Ovary (tissue), 9 donors: ENCODE measurements around the gene HAUS6. TPM values are rescaled to one million over a fixed set of nuclear protein-coding genes. Genes with fewer than 3 reads are reported as not detected.

Experiments
- DNase-seq, 5 donors: peaks; one replicate each; pipeline ENCODE4 v3.0.0-alpha.2; 2019 to 2020
- H3K27ac ChIP-seq, 2 donors: fragments of 200-600 bp; one replicate each; pipeline versions ENCODE4 v1.5.1 to v1.8.0; 2019 to 2022
- H3K27me3 ChIP-seq: fragments of 200-600 bp; one replicate; pipeline ENCODE4 v1.8.0; 2022
- H3K36me3 ChIP-seq: fragments of 200-600 bp; sonication (generic); one replicate; pipeline ENCODE4 v1.5.1; 2019
- H3K4me1 ChIP-seq: one replicate; pipeline ENCODE4 v1.8.1; 2013; ENCODE audit warnings: mild to moderate bottlenecking, moderate library complexity; ENCODE audit not compliant: insufficient read depth
- H3K4me3 ChIP-seq: fragments of 200-600 bp; sonication (generic); one replicate; pipeline ENCODE4 v1.5.1; 2017
- H3K9me3 ChIP-seq, 2 donors: fragments of 200-600 bp in 1 of 2; sonication (generic) in 1 of 2; one replicate each; pipeline versions ENCODE4 v1.5.1 to v1.8.1; 2013 to 2019; ENCODE audit warnings: mild to moderate bottlenecking in 1 of 2, moderate library complexity in 1 of 2
- CTCF ChIP-seq, 3 donors: fragments of 450-650 bp in 2 of 3; fragments of 200-600 bp in 1 of 3; IDR thresholded peaks; one replicate each; pipeline versions ENCODE4 v1.5.1 to v1.8.0; 2016 to 2022; ENCODE audit warnings: antibody characterized with exemption in 3 of 3, mild to moderate bottlenecking in 1 of 3
- EP300 ChIP-seq: sonication (generic); formaldehyde crosslinking; IDR thresholded peaks from one replicate; pipeline ENCODE4 v1.6.1; 2017; ENCODE audit warnings: antibody characterized with exemption
- POLR2A ChIP-seq: fragments of 450-650 bp; IDR thresholded peaks from one replicate; pipeline ENCODE4 v1.6.1; 2017; ENCODE audit warnings: antibody characterized with exemption, mild to moderate bottlenecking, moderate library complexity
- WGBS, 3 donors: extraction: QIAGEN DNeasy Blood & Tissue Kit in 1 of 3; methylation state at CpG; one replicate each; pipeline versions ENCODE4 v1.1.5 to v1.1.7; 2013 to 2017; 5-methylcytosine and 5-hydroxymethylcytosine counted together
- intact Hi-C, 4 donors: fragments of 100-400 bp; cut with DNase I; formaldehyde crosslinking; loops; one replicate each; pipeline versions ENCODE4 v1.11.0 to v1.15.1; 2022 to 2023
- polyA plus RNA-seq, 2 donors: library from polyadenylated mRNA; stranded (reverse); fragments of 200-250 nt in 1 of 2; fragments of 350-450 nt in 1 of 2; fragmentation: Illumina TruSeq in 1 of 2; extraction: RNeasy Lipid Tissue Mini Kit (QIAGEN cat#74804) in 1 of 2; gene quantifications; one replicate each; pipeline ENCODE4 v1.2.3, GENCODE V29; 2013 to 2014
- total RNA-seq, 7 donors: library from RNA; depleted of rRNA in 2 of 7; stranded (reverse); fragments of >200 nt in 2 of 7; fragmentation: NEBNext Ultra II Directional in 3 of 7; extraction: Animal tissue kit (Norgen Biotek cat#: 25700) in 3 of 7; gene quantifications; one replicate each; pipeline versions ENCODE4 v1.1.0 to v1.2.4, GENCODE V29; 2016 to 2023
- donor health status: DM: no; HTN: no; CAD: no; lungs with moderate emphysema.
- donor health status: DM: no; HTN: no; CAD: no.
- donor health status: Bipolar disorder and iron deficiency.
- donor health status: DM: yes; HTN: yes; CAD: no.
- donor health status: DM: no; HTN: no; CAD: no.
- donor health status: DM: yes; HTN: yes; CAD: no.

Gene HAUS6
- total and polyA plus RNA-seq, 9 donors = 4.6 to 13.1 (median 9.7) TPM

GRCh38 chr9:19127871-19128500 is 25.3 kb upstream of the HAUS6 start:
- intact Hi-C loops = loop anchor here (5.0 to 10.0 kb wide), 2 partner anchors 44 to 47 kb away; no protein-coding TSS in a partner anchor
- H3K4me1 ChIP-seq = peaks cover 2% of the 10 kb centered on the region
- H3K27ac ChIP-seq = peak overlapping the region; percentile 92 to 94
- H3K9me3 ChIP-seq = no peaks in the 10 kb centered on the region
- no peaks in the 10 kb centered on the region for H3K36me3 ChIP-seq
- TF ChIP-seq POLR2A (no peak), CTCF (IDR thresholded peaks at IDR 0.05) (no peak), EP300 (no peak)
- DNase-seq = peak; percentile 32 to 57 (median 46)
- WGBS, 3 donors = 1 to 3% (median 3%) methylated on average over 40 of the region's 40 CpGs
- H3K27me3 ChIP-seq = no peaks in the 10 kb centered on the region
- H3K4me3 ChIP-seq = peak overlapping the region; percentile 90

GRCh38 chr9:19124430-19124793 is 21.7 kb upstream of the HAUS6 start:
- intact Hi-C loops = loop anchor here in 2 of 4 donors (10.0 kb wide), 1 partner anchor 50 kb away; no protein-coding TSS in a partner anchor
- Histone ChIP-seq H3K4me1 (peaks cover 2% of the 10 kb centered on the region), H3K36me3 (no peaks in the 10 kb centered on the region), H3K9me3 (no peaks in the 10 kb centered on the region), H3K27ac (no peak overlapping the region), H3K27me3 (no peaks in the 10 kb centered on the region), H3K4me3 (no peak overlapping the region)
- TF ChIP-seq EP300 (no peak), POLR2A (no peak), CTCF (IDR thresholded peaks at IDR 0.05) (no peak)
- DNase-seq = no peak

- TF ChIP-seq CTCF (IDR thresholded peaks at IDR 0.05) = no peak
- TF ChIP-seq EP300 = no peak
- TF ChIP-seq POLR2A = no peak
- no peaks in the 10 kb centered on the region for H3K36me3 ChIP-seq
- H3K9me3 ChIP-seq = no peaks in the 10 kb centered on the region
- H3K4me1 ChIP-seq = no peaks in the 10 kb centered on the region
- intact Hi-C loops = loop anchor here in 2 of 4 donors (10.0 kb wide), 1 partner anchor 52 kb away; no protein-coding TSS in a partner anchor
- H3K27me3 ChIP-seq = no peaks in the 10 kb centered on the region
- DNase-seq = no peak
- H3K27ac ChIP-seq = no peak overlapping the region
- 80 to 92% (median 91%) methylated on average over 3 of the region's 3 CpGs for WGBS, 3 donors
- H3K4me3 ChIP-seq = no peak overlapping the region
Measured at GRCh38 chr9:19122490-19123042, 19.9 kb upstream of the HAUS6 start.

- no peaks in the 10 kb centered on the region for H3K27me3 ChIP-seq
- DNase-seq = no peak
- no peak overlapping the region for H3K27ac ChIP-seq
- H3K4me3 ChIP-seq = no peak overlapping the region
- WGBS, 3 donors = 94 to 98% (median 95%) methylated on average over 6 of the region's 6 CpGs
- no peaks in the 10 kb centered on the region for H3K4me1 ChIP-seq
- no peak for TF ChIP-seq CTCF (IDR thresholded peaks at IDR 0.05)
- TF ChIP-seq EP300 = no peak
- TF ChIP-seq POLR2A = no peak
- H3K36me3 ChIP-seq = no peaks in the 10 kb centered on the region
- intact Hi-C loops = loop anchor here in 2 of 4 donors (10.0 kb wide), 1 partner anchor 54 kb away; no protein-coding TSS in a partner anchor
- H3K9me3 ChIP-seq = no peaks in the 10 kb centered on the region
Measured at GRCh38 chr9:19120877-19121276, 18.2 kb upstream of the HAUS6 start.
